ENCODE measurements around the gene TMEM140. TPM values are rescaled to one million over a fixed set of nuclear protein-coding genes. Genes with fewer than 3 reads are reported as not detected.

TMEM140 gene
- total RNA-seq, 1 experiment from 2014 or later: 3.2 TPM

DNA sequence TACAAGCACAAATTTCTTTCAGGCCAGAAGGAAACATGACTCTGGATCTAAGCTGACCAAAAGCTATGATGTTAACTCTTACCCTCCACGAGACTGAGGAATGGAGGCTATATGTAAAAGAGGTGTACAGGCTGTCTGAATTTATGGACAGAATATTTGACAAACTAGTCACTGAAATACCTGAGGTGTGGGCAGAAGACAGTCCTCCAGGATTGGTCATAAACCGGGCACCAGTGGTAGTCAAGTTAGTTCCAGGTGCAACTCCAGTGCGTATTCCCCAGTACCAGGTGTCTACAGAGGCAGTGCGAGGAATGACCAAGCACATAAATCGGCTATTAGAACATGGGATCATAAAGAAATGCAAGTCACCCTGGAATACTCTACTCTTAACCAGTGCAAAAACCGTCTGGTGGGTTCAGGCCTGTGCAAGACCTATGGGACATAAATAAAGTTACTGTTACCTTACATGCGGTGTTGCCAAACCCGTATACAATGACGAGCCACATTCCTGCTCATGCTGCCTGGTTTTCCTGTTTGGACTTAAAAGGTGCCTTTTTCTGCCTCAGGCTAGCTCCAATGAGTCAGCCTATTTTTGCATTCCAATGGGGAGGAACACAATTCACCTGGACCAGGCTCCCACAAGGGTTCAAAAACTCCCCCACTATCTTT is 29.3 kb downstream of the TMEM140 start:
- Histone ChIP-seq H3K36me3 (ENCODE audit: control insufficient read depth, insufficient read depth, low read length) (no peaks in the 10 kb centered on the region), H3K4me3 (ENCODE audit: low read depth in 2 of 2, low read length in 2 of 2) (no peak overlapping the region), H3K9me3 (ENCODE audit: control insufficient read depth, insufficient read depth, low read depth, low read length) (peaks cover 17% of the 10 kb centered on the region; the same call in 1 of the 2 replicates), H3K4me1 (ENCODE audit: control insufficient read depth, insufficient read depth, low read length) (no peaks in the 10 kb centered on the region), H3K27me3 (ENCODE audit: control insufficient read depth, insufficient read depth, low read length) (no peaks in the 10 kb centered on the region), H3K27ac (ENCODE audit: low read length) (no peak overlapping the region)
- DNase-seq (ENCODE audit: low read depth, low spot score) (no peak), ATAC-seq (no peak)
- ChIA-PET POLR2A (no interaction called here), CTCF (no interaction called here)
- no TSS peak for BruUV-seq (replicated peaks)
- TF ChIP-seq SIN3A (IDR thresholded peaks at IDR 0.05; ENCODE audit: borderline replicate concordance, insufficient read depth, low read depth, low read length): no peak
- TF ChIP-seq POLR2AphosphoS5 (IDR thresholded peaks at IDR 0.05; ENCODE audit: low read depth, low read length): no peak
- no peak for TF ChIP-seq TCF7L2 (IDR thresholded peaks at IDR 0.05; ENCODE audit: low read depth, low read length)
- TF ChIP-seq, protein P1, sequence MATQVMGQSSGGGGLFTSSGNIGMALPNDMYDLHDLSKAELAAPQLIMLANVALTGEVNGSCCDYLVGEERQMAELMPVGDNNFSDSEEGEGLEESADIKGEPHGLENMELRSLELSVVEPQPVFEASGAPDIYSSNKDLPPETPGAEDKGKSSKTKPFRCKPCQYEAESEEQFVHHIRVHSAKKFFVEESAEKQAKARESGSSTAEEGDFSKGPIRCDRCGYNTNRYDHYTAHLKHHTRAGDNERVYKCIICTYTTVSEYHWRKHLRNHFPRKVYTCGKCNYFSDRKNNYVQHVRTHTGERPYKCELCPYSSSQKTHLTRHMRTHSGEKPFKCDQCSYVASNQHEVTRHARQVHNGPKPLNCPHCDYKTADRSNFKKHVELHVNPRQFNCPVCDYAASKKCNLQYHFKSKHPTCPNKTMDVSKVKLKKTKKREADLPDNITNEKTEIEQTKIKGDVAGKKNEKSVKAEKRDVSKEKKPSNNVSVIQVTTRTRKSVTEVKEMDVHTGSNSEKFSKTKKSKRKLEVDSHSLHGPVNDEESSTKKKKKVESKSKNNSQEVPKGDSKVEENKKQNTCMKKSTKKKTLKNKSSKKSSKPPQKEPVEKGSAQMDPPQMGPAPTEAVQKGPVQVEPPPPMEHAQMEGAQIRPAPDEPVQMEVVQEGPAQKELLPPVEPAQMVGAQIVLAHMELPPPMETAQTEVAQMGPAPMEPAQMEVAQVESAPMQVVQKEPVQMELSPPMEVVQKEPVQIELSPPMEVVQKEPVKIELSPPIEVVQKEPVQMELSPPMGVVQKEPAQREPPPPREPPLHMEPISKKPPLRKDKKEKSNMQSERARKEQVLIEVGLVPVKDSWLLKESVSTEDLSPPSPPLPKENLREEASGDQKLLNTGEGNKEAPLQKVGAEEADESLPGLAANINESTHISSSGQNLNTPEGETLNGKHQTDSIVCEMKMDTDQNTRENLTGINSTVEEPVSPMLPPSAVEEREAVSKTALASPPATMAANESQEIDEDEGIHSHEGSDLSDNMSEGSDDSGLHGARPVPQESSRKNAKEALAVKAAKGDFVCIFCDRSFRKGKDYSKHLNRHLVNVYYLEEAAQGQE (IDR thresholded peaks at IDR 0.05; ENCODE audit: insufficient read depth in 1 of 2, low read depth in 2 of 2, low read length in 1 of 2): no peak
- no peak for TF ChIP-seq CTCF (IDR thresholded peaks at IDR 0.05)
- intact Hi-C loops (cut with micrococcal nuclease; ENCODE audit: unreplicated experiment) (loop anchor here (10.0 kb wide), 1 partner anchor 58 kb away; the partner anchor contains the start of gene STRA8), in situ Hi-C loops (cut with HindIII; ENCODE audit: low pct_unique_long_range_greater_than_20kb, low sequenced_read_pairs) (no loop called here)

DNA sequence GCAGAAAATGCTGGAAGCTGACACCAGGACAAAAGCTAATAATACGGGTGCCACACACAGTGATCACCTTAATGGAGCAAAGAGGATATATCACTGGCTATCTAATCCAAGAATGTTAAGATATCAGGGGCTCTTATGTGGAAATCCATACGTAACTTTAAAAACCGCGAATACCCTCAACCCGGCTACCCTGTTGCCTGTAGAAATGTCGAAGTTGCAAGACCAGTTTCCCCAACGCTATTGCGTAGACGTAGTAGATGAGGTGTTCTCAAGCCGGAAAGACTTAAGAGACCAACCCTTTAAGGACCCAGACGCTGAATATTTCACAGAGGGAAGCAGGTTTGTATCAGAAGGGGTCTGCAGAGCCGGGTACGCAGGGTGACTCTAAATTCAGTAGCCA is 30.5 kb downstream of the TMEM140 start:
- CTCF ChIA-PET: no interaction called here
- Histone ChIP-seq H3K9me3 (ENCODE audit: control insufficient read depth, insufficient read depth, low read depth, low read length) (peaks cover 17% of the 10 kb centered on the region; the same call in 1 of the 2 replicates), H3K4me1 (ENCODE audit: control insufficient read depth, insufficient read depth, low read length) (no peaks in the 10 kb centered on the region), H3K4me3 (ENCODE audit: low read depth in 2 of 2, low read length in 2 of 2) (no peak overlapping the region), H3K27me3 (ENCODE audit: control insufficient read depth, insufficient read depth, low read length) (no peaks in the 10 kb centered on the region), H3K27ac (ENCODE audit: low read length) (no peak overlapping the region), H3K36me3 (ENCODE audit: control insufficient read depth, insufficient read depth, low read length) (no peaks in the 10 kb centered on the region)
- no TSS peak for BruUV-seq (replicated peaks)
- in situ Hi-C loops (cut with HindIII; ENCODE audit: low pct_unique_long_range_greater_than_20kb, low sequenced_read_pairs): no loop called here
- ATAC-seq (no peak), DNase-seq (ENCODE audit: low read depth, low spot score) (no peak)
- POLR2A ChIA-PET: no interaction called here
- intact Hi-C loops (cut with micrococcal nuclease; ENCODE audit: unreplicated experiment): loop anchor here (10.0 kb wide), 1 partner anchor 56 kb away; the partner anchor contains the start of gene STRA8
- no peak for TF ChIP-seq TCF7L2 (IDR thresholded peaks at IDR 0.05; ENCODE audit: low read depth, low read length)
- no peak for TF ChIP-seq CTCF (IDR thresholded peaks at IDR 0.05)
- no peak for TF ChIP-seq SIN3A (IDR thresholded peaks at IDR 0.05; ENCODE audit: borderline replicate concordance, insufficient read depth, low read depth, low read length)
- TF ChIP-seq POLR2AphosphoS5 (IDR thresholded peaks at IDR 0.05; ENCODE audit: low read depth, low read length): no peak

All from Panc1 (cell line).